ENCODE measurements around the gene TMPRSS6.

The TMPRSS6 gene

GRCh38 chr22:37032535-37033460, 76.7 kb downstream of the TMPRSS6 start:
- Histone ChIP-seq H3K36me3 (ENCODE audit: control insufficient read depth, low read length) (peaks cover 5% of the 10 kb centered on the region; the same call in 1 of the 2 replicates), H3K79me2 (ENCODE audit: control insufficient read depth, low read length) (no peaks in the 10 kb centered on the region), H3K9me3 (ENCODE audit: control insufficient read depth, insufficient read depth, low read length) (no peaks in the 10 kb centered on the region), H4K20me1 (ENCODE audit: control insufficient read depth, insufficient read depth, low read depth, low read length) (no peaks in the 10 kb centered on the region), H3K27me3 (ENCODE audit: control insufficient read depth, low read length) (peaks cover 8% of the 10 kb centered on the region; the same call in 1 of the 2 replicates), H3F3A (ENCODE audit: control insufficient read depth, insufficient read depth) (no peaks in the 10 kb centered on the region), H3K4me2 (ENCODE audit: low read length) (no peak overlapping the region), H3K27ac (ENCODE audit: low read depth, low read length) (no peak overlapping the region), H3K9me2 (replicated peaks; ENCODE audit: control insufficient read depth, low read length) (no peaks in the 10 kb centered on the region), H3K4me1 (ENCODE audit: control insufficient read depth, low read length) (no peaks in the 10 kb centered on the region), H3K4me3 (ENCODE audit: low read length) (no peak overlapping the region)
- TF ChIP-seq EZH2phosphoT487 (IDR thresholded peaks at IDR 0.05; ENCODE audit: borderline replicate concordance, low read length): no peak
- TF ChIP-seq, protein P1, sequence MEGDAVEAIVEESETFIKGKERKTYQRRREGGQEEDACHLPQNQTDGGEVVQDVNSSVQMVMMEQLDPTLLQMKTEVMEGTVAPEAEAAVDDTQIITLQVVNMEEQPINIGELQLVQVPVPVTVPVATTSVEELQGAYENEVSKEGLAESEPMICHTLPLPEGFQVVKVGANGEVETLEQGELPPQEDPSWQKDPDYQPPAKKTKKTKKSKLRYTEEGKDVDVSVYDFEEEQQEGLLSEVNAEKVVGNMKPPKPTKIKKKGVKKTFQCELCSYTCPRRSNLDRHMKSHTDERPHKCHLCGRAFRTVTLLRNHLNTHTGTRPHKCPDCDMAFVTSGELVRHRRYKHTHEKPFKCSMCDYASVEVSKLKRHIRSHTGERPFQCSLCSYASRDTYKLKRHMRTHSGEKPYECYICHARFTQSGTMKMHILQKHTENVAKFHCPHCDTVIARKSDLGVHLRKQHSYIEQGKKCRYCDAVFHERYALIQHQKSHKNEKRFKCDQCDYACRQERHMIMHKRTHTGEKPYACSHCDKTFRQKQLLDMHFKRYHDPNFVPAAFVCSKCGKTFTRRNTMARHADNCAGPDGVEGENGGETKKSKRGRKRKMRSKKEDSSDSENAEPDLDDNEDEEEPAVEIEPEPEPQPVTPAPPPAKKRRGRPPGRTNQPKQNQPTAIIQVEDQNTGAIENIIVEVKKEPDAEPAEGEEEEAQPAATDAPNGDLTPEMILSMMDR (IDR thresholded peaks at IDR 0.05; ENCODE audit: low read depth, low read length, poor library complexity, severe bottlenecking): no peak

DNA sequence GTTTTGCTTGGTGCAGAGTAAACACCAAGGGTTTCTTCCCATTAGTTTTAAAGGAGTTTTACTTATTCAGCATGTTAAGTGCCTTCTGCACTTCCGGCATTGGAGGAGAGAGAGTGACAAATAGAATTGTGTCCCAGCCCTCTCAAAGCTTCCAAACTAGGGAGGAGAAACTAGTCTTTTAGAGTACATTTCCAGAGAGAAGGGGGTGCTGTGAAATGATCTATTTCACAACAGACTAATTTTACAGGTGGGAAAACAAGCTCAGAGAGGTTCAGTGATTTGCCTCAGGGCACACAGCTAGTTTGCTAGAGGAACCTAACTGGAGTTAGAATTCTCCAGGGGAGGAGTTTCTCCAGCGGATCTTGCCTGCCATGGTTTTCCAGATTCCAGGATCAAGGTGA, 77.4 kb downstream of the TMPRSS6 start:
- no peak overlapping the region for H3K4me2 ChIP-seq (ENCODE audit: low read length)
- H3K36me3 ChIP-seq (ENCODE audit: control insufficient read depth, low read length): peaks cover 5% of the 10 kb centered on the region; the same call in 1 of the 2 replicates
- H3K4me3 ChIP-seq (ENCODE audit: low read length): no peak overlapping the region

GRCh38 chr22:37030560-37031281, 78.8 kb downstream of the TMPRSS6 start:
- H3K9me2 ChIP-seq (replicated peaks; ENCODE audit: control insufficient read depth, low read length): no peaks in the 10 kb centered on the region
- no peak overlapping the region for H3K27ac ChIP-seq (ENCODE audit: low read depth, low read length)
- H3F3A ChIP-seq (ENCODE audit: control insufficient read depth, insufficient read depth): no peaks in the 10 kb centered on the region
- H3K27me3 ChIP-seq (ENCODE audit: control insufficient read depth, low read length): peaks cover 8% of the 10 kb centered on the region; the same call in 1 of the 2 replicates
- H4K20me1 ChIP-seq (ENCODE audit: control insufficient read depth, insufficient read depth, low read depth, low read length): no peaks in the 10 kb centered on the region
- H3K79me2 ChIP-seq (ENCODE audit: control insufficient read depth, low read length): no peaks in the 10 kb centered on the region
- H3K4me2 ChIP-seq (ENCODE audit: low read length): no peak overlapping the region
- H3K36me3 ChIP-seq (ENCODE audit: control insufficient read depth, low read length): peaks cover 5% of the 10 kb centered on the region; the same call in 1 of the 2 replicates
- H3K4me1 ChIP-seq (ENCODE audit: control insufficient read depth, low read length): no peaks in the 10 kb centered on the region
- H3K9me3 ChIP-seq (ENCODE audit: control insufficient read depth, insufficient read depth, low read length): no peaks in the 10 kb centered on the region
- no peak for TF ChIP-seq EZH2phosphoT487 (IDR thresholded peaks at IDR 0.05; ENCODE audit: borderline replicate concordance, low read length)
- TF ChIP-seq, protein P1 (IDR thresholded peaks at IDR 0.05; ENCODE audit: low read depth, low read length, poor library complexity, severe bottlenecking): no peak
- no peak overlapping the region for H3K4me3 ChIP-seq (ENCODE audit: low read length)

More for the DNA sequence above, 77.4 kb downstream of the TMPRSS6 start:
- no peaks in the 10 kb centered on the region for H3K79me2 ChIP-seq (ENCODE audit: control insufficient read depth, low read length)
- no peaks in the 10 kb centered on the region for H3K4me1 ChIP-seq (ENCODE audit: control insufficient read depth, low read length)
- H3K9me2 ChIP-seq (replicated peaks; ENCODE audit: control insufficient read depth, low read length): no peaks in the 10 kb centered on the region
- no peak for TF ChIP-seq EZH2phosphoT487 (IDR thresholded peaks at IDR 0.05; ENCODE audit: borderline replicate concordance, low read length)
- TF ChIP-seq, protein P1 (IDR thresholded peaks at IDR 0.05; ENCODE audit: low read depth, low read length, poor library complexity, severe bottlenecking): no peak
- peaks cover 8% of the 10 kb centered on the region; the same call in 1 of the 2 replicates for H3K27me3 ChIP-seq (ENCODE audit: control insufficient read depth, low read length)
- no peaks in the 10 kb centered on the region for H3K9me3 ChIP-seq (ENCODE audit: control insufficient read depth, insufficient read depth, low read length)
- H3F3A ChIP-seq (ENCODE audit: control insufficient read depth, insufficient read depth): no peaks in the 10 kb centered on the region
- no peak overlapping the region for H3K27ac ChIP-seq (ENCODE audit: low read depth, low read length)
- no peaks in the 10 kb centered on the region for H4K20me1 ChIP-seq (ENCODE audit: control insufficient read depth, insufficient read depth, low read depth, low read length)

Measured in DOHH2 (cell line).